ENCODE data around the gene ACAD8.

DNA sequence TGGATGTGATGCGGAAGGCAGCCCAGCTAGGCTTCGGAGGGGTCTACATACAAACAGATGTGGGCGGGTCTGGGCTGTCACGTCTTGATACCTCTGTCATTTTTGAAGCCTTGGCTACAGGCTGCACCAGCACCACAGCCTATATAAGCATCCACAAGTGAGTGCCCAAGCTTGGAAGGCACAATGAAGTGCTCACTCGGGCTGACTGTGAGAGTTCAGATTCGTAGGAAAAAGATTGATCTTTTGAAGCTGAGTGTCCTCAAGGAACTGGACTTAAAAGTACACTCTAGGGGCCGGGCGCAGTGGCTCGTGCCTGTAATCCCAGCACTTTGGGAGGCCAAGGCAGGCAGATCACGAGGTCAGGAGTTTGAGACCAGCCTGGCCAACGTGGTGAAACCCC lies 3.7 kb downstream of the ACAD8 start:
- TF ChIP-seq, protein P1, sequence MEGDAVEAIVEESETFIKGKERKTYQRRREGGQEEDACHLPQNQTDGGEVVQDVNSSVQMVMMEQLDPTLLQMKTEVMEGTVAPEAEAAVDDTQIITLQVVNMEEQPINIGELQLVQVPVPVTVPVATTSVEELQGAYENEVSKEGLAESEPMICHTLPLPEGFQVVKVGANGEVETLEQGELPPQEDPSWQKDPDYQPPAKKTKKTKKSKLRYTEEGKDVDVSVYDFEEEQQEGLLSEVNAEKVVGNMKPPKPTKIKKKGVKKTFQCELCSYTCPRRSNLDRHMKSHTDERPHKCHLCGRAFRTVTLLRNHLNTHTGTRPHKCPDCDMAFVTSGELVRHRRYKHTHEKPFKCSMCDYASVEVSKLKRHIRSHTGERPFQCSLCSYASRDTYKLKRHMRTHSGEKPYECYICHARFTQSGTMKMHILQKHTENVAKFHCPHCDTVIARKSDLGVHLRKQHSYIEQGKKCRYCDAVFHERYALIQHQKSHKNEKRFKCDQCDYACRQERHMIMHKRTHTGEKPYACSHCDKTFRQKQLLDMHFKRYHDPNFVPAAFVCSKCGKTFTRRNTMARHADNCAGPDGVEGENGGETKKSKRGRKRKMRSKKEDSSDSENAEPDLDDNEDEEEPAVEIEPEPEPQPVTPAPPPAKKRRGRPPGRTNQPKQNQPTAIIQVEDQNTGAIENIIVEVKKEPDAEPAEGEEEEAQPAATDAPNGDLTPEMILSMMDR (IDR thresholded peaks at IDR 0.05 in 8 of 11, conservative IDR thresholded peaks at IDR 0.05 in 3 of 11) = no peak
- no peak for TF ChIP-seq POLR2AphosphoS5 (IDR thresholded peaks at IDR 0.05)

Measured in spleen (tissue), 7 donors.